GM18499 (cell line): ENCODE measurements around the gene DCLK3.

ENCODE experiments used
- ATAC-seq: cut with Tn5 transposase; IDR thresholded peaks from one replicate; pipeline ENCODE4 v1.9.1; 2021; ENCODE audit warnings: moderate number of reproducible peaks; ENCODE audit not compliant: insufficient read depth, unreplicated experiment

DCLK3 gene

DNA sequence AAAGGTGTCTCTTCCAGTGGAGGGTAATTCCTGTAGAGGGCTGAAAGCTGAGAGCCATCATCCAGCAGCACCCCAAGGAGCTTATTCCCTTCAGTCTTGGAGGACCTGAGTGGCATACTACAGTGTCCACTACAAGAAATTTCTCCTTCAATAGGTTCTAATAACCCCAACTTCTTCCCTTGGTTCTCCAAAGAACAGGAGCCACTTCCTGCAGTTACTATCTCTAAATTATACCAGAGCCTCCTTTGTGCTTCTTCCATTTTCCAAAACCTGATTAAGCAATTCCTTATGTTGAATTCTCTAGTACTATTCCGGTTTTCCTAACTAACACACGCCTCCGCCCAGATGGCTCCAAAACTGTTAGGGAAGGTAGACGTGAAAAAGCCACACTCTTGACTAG, 50.4 kb downstream of the DCLK3 start:
- ATAC-seq, result no peak

DNA sequence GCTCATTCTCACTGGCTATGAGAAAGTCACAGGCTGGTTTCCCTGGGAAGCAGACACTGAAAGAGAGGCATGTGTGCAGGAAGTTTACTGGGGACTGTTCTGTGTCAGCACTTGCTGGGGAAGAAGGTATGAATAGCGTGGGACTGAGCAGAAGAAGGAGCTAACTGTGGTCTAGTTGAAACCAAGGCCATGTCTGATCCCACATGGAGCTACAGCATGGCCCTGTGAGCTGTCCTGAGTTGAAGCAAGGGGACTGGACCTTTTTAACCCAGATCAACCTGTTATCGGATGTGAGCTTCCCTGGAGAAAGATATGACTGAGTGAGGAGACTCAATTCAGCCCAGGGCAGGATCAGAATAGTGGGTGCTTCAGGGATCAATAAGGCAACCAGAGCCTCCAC, 53.7 kb downstream of the DCLK3 start:
- no peak for ATAC-seq

DNA sequence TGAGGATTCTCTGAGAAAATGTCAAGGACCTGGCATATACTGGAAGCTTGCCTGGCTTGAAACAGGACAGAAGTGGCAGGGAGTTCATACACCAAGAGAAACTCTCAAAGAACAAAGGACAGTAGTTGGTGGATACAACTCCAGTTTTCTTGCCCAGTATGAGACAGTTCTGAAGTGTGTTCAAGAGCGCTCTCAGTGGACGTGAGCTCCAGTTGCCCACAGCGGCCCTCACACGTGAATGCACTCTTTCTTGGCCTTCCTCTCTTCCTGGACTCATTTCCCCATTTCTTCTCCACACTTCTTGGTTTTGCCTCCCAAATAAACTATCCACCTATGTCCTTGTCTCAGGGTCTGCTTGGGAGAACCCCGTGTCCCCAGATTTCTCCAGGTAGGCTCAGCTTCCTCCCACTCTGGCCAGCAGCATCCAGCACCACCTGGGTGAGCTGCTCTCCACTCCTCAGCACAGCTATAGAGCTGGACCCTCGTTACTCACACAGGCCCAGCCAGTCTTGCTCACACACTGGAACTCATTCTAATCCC, 54.5 kb downstream of the DCLK3 start:
- no peak for ATAC-seq

DNA sequence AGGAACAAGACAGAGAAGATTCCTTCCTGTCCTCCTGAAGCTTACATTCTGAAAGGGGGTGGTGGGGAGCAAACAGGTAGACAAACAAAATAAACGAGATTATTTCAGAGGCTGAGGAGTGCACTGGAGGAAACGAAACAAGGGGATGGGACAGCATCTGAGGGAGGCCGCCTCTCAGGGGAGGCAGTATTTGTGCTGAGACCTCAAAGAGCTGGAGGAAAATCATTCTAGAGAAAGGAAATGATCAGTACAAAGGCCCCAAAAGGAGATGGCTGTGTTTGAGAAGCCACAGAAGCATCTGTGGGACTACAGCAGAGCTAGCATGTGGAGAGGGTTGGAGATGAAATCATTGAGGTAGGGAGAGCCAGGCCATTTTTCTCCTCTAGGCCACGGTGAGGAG, 55.1 kb downstream of the DCLK3 start:
- ATAC-seq, result no peak

DNA sequence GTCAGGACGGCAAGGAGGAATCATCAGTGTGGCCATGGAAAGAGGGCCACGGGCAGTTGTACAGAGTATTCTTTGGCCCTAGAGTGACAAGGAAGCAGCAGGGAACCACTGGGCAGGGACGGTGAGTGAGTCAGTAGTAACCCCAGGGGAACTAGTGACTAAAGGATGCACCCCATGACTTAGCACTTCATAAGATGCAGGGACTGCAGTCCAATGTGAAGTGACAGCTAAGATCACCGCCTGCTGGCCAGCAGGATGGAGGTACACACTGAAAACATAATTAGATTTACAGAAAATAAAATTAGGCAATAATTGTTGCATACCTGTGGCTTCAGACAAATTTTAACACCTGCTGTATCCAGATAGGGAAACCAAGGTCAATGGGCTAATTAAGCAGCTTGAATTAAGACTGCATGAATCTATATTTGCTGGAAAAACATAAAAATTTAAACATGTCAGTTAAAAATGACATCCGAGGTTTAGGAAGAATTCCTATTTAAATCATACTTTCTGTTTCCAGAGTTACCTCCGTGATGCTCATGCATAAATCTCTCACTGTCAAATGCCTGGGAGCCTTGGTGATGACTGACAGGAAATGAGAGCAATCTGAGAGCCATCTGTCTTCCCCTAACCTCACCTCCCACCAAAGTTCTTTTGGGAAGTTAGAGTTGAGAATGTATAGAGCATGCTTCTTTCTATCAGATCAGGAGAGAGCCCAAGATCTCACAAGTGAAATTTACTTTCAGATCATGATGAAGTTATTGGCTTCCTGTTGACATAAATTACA, 56.5 kb downstream of the DCLK3 start:
- peak; percentile 95 for ATAC-seq

DNA sequence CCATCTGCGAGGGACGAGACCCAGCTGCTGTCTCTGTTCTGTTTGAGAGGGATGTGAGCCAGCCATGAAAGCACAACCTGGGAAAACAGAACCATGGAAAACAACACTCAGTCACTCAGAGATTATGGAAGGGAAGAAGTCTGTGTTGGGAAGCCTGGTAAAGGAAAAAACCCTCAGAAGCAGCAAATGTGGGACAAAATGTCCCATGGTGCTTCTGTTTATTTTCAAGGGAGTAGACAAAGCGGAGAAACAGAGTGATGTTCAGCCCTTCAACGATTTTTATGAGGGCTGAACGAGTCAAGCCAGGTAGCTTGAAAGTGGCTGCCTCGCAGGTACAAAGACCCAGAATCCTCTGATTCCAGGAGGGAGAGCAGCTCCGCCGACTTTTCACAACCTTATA, 59.3 kb downstream of the DCLK3 start:
- no peak for ATAC-seq

DNA sequence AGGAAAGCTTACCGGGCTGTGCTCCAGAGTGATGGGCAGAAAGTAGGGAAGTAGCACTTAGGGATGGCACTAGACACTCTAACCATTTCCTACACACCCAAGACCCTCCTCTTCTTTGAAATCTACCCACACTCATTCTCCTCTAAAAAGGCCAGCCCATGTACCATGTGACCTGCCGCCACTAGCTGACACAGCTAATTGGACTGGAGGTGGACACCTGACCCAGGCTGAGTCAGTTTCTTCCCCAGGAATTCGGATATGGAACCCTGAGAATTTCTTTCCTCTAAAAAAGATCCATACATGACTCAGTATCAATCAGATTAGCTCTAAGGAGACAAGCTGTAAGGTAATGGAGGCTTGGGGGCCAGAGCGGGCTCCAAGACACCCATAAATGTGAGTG, 60.1 kb downstream of the DCLK3 start:
- no peak for ATAC-seq

DNA sequence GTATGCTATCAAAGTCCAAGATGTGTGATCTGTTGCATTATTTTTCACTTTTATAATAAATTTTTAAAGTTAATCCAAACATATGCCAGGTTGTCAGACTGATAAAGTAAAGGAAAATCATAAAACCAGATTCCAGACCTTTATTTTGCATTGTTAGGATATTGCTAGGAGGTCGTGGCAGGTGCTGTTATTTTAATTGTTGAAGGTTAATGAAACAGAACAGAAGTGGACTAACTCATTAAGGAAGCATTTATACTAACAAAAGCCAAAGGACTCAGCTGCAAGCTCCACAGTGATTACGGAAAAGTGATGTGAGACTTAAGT, 63.1 kb downstream of the DCLK3 start:
- no peak for ATAC-seq

DNA sequence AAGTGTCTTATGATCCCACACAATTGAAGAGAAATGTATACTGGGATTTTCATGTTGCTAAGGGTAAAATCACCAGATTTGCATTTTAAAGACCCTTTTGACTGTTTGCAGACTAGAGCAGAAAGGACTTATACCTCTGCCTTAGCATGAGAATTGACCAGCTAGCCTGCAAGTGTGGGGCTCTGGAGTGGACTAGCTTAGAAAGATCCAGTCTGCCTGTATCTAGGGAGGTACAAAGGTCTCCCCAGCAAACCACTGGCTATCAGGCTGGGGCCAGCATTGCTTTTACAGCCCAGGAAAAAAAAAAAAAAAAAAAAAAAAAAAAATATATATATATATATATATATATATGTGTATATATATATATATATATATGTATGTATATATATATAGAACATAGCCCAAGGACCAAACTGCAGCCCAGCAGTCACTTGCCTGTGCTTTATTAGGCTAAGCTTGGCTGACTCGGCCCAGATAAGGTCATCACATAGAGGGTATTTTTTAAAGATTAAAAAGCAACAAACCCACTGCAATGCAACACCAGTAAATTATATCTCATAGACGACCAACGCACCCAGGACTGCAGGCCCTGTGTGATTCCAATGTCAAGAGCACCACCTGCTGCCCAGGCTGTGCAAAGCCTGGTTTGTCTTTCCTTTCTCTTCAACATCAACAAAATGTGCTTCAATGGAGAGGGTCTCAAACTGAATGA, 63.7 kb downstream of the DCLK3 start:
- peak; percentile 72 for ATAC-seq

DNA sequence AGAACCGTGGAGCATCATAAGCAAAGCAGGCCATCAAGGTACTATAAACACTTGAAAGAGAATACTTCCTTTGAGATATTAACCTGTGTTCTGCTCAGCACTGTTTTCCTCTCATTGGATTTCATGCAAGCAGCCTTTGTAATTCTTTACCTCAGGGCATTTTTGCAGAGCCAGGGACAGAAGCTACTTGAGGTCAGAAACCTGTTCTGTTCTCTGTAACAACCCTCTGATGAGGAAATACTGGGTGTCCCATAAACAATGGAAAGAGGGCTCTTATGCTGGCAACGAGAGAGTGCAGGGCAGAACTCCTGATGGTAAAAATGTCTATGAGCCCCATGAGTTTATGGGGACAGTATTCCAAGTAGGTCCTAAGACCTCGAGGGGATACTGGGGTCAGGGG, 66.0 kb downstream of the DCLK3 start:
- ATAC-seq, result no peak

DNA sequence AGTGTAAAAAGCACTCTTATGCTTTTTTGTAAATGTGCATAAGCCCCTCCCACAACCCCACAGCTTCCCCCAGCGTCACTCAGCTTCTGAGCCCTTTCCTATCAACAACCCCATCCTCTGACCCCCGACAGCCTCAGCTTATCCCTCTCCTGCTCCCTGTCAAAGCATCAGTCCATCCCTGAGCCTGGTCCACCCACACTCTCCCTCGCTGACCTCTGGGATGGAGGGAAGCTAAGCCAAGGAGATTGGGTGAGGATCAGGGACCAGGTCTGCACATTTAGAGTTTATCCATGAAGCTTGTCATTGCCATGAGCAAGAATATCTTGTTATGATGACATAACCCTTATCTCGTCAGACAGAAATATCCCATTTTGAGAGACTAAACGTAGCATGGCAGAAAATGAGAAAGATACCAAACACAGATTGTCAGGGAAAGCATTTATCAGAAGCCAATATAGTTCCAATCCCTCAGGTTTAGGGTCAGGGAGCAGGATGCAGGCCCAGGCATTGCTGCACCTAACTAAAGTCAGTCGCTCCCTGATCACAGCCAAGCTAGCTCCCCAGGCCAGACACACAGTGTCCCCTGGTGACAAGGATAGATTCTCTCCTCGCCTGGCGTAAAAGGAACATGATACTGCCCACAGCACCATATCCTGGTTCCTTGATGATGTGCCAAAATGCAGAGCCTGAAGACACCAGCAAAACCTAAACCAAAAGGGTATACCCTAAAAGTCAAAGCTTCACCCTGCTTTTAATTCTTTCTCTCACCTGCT, 66.9 kb downstream of the DCLK3 start:
- ATAC-seq, result no peak

DNA sequence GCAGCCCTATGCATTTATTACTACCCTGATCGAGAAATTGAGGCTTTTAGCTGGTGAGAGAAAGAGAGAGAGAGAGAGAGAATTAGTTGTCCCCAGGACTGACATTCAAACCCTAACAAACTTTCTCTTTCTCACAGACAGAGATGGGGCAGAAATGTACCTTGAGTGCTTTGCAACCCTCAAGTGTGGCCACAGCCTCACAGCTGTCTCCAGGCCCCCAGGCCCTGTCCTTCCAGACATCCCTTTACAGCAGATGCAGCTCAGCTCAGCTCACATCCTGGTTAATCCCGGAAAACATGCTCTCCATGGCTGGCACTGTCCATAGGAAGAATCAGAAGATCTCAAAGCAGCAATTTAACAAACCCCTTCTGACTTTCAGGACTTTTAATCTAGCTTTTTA, 67.6 kb downstream of the DCLK3 start:
- ATAC-seq, result no peak

DNA sequence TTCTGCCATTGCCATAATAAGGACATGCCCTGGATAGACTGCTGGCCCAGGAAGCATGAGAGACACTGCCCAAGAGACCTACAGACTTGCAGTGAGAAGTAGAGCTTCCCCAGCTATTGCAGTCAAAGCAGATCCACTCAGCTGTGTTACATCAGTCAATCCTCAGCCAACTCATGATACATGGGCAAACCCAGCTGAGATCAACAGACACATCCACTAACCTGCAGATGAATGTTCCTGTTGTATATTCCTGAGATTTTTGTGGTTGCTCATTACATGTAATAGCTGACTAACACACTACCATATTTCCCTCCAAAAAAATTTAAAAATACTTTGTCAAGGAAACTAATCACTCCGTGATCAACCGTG, 68.6 kb downstream of the DCLK3 start:
- no peak for ATAC-seq

DNA sequence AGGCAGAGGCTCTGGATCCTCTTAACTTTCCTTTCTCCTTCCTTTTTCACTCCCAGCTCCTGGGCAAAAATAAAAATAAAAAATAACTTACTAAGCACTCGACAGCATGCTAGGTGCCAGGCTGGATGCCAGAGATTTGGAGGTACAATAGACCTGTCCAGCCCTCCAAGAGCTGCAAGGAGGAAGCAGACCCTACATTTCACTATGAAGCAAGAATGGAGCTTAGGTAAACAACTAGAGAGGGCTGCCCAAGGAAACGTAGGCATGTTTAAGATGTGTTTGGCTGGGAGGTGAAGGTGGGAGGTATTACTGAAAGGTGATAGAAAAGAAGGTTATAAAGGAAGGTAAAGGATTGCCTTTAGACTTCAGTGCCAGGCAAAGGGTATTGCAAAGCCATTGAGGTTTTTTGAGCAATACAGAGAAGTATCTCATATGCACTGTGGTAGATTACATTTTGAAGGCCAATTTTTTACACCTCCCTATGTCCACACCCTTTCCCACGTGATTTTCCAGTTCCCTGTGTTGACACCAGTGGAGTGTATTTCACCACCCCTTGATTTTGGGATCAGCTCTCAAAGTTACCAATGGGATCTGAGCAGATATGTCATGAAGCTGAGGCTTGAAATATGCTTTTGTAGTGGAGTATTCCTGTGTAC, 69.1 kb downstream of the DCLK3 start:
- ATAC-seq, result no peak

DNA sequence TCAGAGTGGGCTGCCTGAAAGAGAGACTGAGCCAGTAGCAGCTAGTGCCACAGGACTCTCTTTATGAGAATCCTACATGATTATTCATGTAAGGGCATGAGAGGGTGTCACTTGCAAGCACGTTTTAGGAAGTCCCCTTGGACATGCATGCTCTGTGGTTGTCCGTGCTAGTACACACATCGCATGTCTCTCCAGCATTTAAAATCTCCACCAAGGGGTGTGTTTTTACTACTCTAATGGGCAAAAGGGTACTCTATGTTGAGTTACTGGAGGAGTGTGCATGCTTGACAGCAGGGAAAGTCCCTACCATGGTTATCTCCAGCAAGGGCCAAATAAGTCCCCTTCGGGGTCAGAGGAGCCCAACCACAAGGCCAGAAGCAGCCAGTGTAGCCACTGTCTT, 70.7 kb downstream of the DCLK3 start:
- ATAC-seq, result peak; percentile 77

DNA sequence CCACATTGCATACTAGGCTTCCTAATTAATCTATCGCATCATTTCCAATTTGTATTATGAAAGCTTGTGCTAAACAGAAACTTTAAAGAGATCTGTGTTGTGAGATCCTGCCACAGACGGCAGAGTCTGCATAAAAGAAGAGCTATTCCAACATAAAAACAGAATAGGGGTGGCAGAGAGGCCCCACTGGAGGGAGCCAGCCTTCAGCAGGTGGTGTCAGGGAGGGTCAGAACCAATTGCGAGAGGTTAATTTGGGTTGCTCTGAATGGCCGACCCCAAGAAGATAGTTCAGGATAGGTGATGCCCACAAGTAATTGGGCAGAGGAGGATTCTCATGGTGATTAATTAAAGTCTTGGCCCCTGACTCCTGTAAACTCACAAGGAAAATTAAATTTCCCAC, 74.8 kb downstream of the DCLK3 start:
- ATAC-seq, result no peak

DNA sequence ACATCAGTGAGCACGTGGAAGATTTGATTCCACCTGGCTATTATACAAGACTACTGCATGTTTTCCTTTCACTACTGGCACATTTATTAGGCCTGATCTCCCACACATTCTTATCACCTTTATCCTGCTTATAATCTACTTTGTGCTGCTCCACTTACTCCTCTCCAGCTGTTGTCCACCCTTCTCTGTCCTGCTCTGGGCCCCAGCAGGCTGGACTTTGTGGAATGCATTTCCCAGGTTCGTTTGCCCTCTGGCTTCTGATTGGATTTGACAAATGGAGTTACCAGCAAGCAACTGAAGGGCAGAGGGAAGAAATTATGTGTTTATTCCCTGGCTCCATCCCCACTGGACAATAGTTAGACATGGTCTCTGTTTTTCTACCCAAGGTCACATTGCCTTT, 75.5 kb downstream of the DCLK3 start:
- no peak for ATAC-seq

DNA sequence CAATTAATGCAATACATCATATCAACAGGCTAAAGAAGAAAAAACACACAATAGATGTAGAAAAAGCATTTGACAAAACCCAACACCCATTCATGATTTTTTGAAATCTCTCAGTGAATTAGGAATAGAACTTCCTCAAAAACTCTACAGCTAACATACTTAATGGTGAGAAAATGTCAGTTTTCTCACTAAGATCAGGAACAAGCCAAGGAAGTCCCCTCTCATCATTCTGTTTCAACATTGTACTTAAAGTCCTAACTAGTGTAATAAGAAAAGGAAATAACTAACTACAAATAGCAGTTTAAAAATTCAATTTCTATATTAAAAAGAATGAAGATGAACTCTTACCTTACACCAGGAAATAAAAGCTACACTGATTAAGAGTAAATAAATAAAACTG, 77.8 kb downstream of the DCLK3 start:
- ATAC-seq, result no peak

DNA sequence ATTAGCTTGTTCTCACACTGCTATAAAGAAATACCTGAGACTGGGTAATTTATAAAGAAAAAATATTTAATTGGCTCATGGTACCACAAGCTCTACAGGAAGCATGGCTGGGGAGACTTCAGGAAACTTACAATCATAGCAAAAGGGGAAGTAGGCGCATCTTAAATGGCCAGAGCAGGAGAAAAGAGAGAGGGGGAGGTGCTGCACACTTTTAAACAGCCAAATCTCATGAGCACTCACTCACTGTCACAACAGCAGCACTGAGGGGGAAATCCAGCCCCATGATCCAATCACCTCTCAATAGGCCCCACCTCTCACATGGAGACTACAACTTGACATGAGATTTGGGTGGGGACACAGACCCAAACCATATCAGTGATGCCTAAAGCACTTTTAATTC, 82.5 kb downstream of the DCLK3 start:
- no peak for ATAC-seq

DNA sequence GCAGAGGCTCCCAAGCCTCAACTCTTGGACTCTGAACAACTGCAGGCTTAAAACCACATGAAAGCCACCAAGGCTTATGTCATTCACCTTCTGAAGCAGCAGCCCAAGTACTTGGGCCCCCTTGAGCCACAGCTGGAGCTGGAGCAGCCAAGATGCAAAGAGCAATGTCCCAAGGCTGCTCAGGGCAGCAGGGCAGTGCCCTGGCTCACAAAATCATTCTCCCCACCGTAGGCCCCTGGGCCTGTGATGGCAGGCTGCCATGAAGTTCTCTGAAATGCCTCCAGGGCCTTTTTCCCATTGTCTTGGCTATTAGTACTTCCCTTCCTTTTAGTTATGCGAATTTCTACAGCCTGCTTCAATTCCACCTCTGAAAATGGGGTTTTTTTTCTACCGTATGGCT, 83.4 kb downstream of the DCLK3 start:
- ATAC-seq, result no peak
